ENCODE measurements around the gene PKN3. TPM values are rescaled to one million over a fixed set of nuclear protein-coding genes. Genes with fewer than 3 reads are reported as not detected.

Gene PKN3
- total and polyA plus RNA-seq, 9 of the 15 experiments (the other 6 are each of a cell fraction or from before 2014, with no cell fraction given), result 0.82 to 49.2 (median 19.7) TPM

DNA sequence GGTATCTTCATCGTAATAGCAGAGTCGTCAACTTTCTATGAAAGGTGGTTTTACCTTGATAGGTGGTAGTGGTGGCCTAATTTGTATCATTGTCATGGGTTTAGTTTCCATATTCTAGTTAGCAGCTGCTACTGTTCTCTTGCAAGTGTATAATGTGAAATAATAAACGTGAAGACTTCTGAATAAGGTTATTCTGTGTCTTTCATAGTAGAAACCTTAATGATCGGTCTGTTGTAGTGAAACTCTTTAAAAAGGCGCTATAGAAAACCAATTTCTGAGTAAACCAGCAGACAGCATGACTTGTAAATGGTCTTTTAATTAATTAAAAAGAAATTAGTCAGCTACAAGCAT lies 11.6 kb upstream of the PKN3 start:
- BruUV-seq (replicated peaks), result TSS peak; percentile 33
- POLR2A ChIA-PET, result interaction anchor here (0.6 to 2.6 kb wide), 5 partner anchors 10 to 1857 kb away, joined by 3 to 10 read pairs (median 3); no protein-coding TSS in a partner anchor
- FAIRE-seq, result no peak

More for the DNA sequence above, 11.6 kb upstream of the PKN3 start:
- intact Hi-C loops (cut with micrococcal nuclease) (loop anchor here (1.0 to 10.0 kb wide), 2 partner anchors 349 to 984 kb away; no protein-coding TSS in a partner anchor), in situ Hi-C loops (cut with MboI) (loop anchor here (10.0 kb wide), 3 partner anchors 446 to 1094 kb away; no protein-coding TSS in a partner anchor)
- peaks cover 51% of the 10 kb centered on the region for H3K36me3 ChIP-seq (ENCODE audit: control insufficient read depth, insufficient read depth, low read length)
- DNase-seq (ENCODE audit: extremely low read depth in 1 of 4, low spot score in 3 of 4) (no peak), ATAC-seq (no peak)
- 0 out of 2 replicates have a peak overlapping the region, but pooled peaks have one; percentile 20 for H2AFZ ChIP-seq (ENCODE audit: low read depth, low read length)
- peaks cover 17 to 21% of the 10 kb centered on the region in 2 experiments for H3K4me1 ChIP-seq (replicated peaks in 1 of 2; ENCODE audit: control insufficient read depth in 2 of 2, insufficient read depth in 2 of 2, low read length in 2 of 2)
- TF ChIP-seq CREB1 (IDR thresholded peaks at IDR 0.05), result no peak
- no peak for TF ChIP-seq CREB1 (CRISPR knock-in tag; IDR thresholded peaks at IDR 0.05)
- TF ChIP-seq KLF6 (CRISPR knock-in tag; IDR thresholded peaks at IDR 0.05; ENCODE audit: borderline replicate concordance), result no peak
- TF ChIP-seq ZNF77 (CRISPR knock-in tag; IDR thresholded peaks at IDR 0.05), result no peak
- 0 out of 2 replicates have a peak, but pooled peaks have one; percentile 10 for TF ChIP-seq RAD51 (IDR thresholded peaks at IDR 0.05; ENCODE audit: borderline replicate concordance, low read depth)
- no peak for TF ChIP-seq ZNF717 (CRISPR knock-in tag; IDR thresholded peaks at IDR 0.05)
- TF ChIP-seq KDM5B (IDR thresholded peaks at IDR 0.05; ENCODE audit: insufficient replicate concordance, low read depth, low read length), result peak; percentile 12
- TF ChIP-seq TCF7 (IDR thresholded peaks at IDR 0.05; ENCODE audit: borderline replicate concordance), result no peak
- 0 out of 2 replicates have a peak, but pooled peaks have one; percentile 53 for TF ChIP-seq KAT7 (CRISPR knock-in tag; IDR thresholded peaks at IDR 0.05; ENCODE audit: borderline replicate concordance)
- 0 out of 2 replicates have a peak, but pooled peaks have one; percentile 19 for TF ChIP-seq POLR2AphosphoS2 (IDR thresholded peaks at IDR 0.05; ENCODE audit: low read length)
- TF ChIP-seq BRCA1 (IDR thresholded peaks at IDR 0.05), result no peak
- TF ChIP-seq BRCA1 (CRISPR knock-in tag; IDR thresholded peaks at IDR 0.05), result no peak
- TF ChIP-seq ZNF583 (CRISPR knock-in tag; IDR thresholded peaks at IDR 0.05), result no peak
- TF ChIP-seq MEF2A (IDR thresholded peaks at IDR 0.05; ENCODE audit: control insufficient read depth, low read depth, low read length), result no peak
- TF ChIP-seq PML (IDR thresholded peaks at IDR 0.05; ENCODE audit: low read length), result 0 out of 2 replicates have a peak, but pooled peaks have one; percentile 17
- TF ChIP-seq POLR2A (conservative IDR thresholded peaks at IDR 0.05), result 0 out of 2 replicates have a peak, but pooled peaks have one; percentile 35
- 0 out of 2 replicates have a peak, but pooled peaks have one; percentile 12 for TF ChIP-seq NCOA1 (IDR thresholded peaks at IDR 0.05; ENCODE audit: low read depth)
- no peak for TF ChIP-seq E2F3 (CRISPR knock-in tag; IDR thresholded peaks at IDR 0.05)
- no peak for TF ChIP-seq PRMT5 (CRISPR knock-in tag; IDR thresholded peaks at IDR 0.05)
- no peak for TF ChIP-seq BHLHE40 (IDR thresholded peaks at IDR 0.05; ENCODE audit: low read length)
- no peak for TF ChIP-seq ZNF507 (tag; conservative IDR thresholded peaks at IDR 0.05)
- no peak for TF ChIP-seq PTRF (tag; IDR thresholded peaks at IDR 0.05)
- 0 out of 2 replicates have a peak, but pooled peaks have one; percentile 34 for TF ChIP-seq MIER1 (IDR thresholded peaks at IDR 0.05; ENCODE audit: low read depth)
- TF ChIP-seq ZBTB17 (CRISPR knock-in tag; IDR thresholded peaks at IDR 0.05), result no peak
- 0 out of 4 replicates have a peak, but pooled peaks of 1 of the 2 experiments have one; percentile 7 for TF ChIP-seq ARNT (IDR thresholded peaks at IDR 0.05)
- TF ChIP-seq ZBED1 (IDR thresholded peaks at IDR 0.05), result no peak
- no peak for TF ChIP-seq FOXK1 (CRISPR knock-in tag; IDR thresholded peaks at IDR 0.05; ENCODE audit: borderline replicate concordance)
- no peak for TF ChIP-seq BRD9 (IDR thresholded peaks at IDR 0.05; ENCODE audit: low read depth, partially characterized antibody)
- peak overlapping the region; percentile 71 for H3K4me3 ChIP-seq
- H3K27ac ChIP-seq (ENCODE audit: extremely low read depth, low read depth, low read length), result peak overlapping the region; percentile 88
- no peaks in the 10 kb centered on the region for H3K9me3 ChIP-seq (replicated peaks; ENCODE audit: control insufficient read depth, insufficient read depth, low read depth, low read length)
- no peaks in the 10 kb centered on the region for H3K27me3 ChIP-seq (ENCODE audit: control insufficient read depth in 2 of 2, insufficient read depth in 2 of 2, low read length in 2 of 2)
- H3K9ac ChIP-seq (ENCODE audit: insufficient read depth in 1 of 2, low read depth in 2 of 2, low read length in 2 of 2), result peak overlapping the region; percentile 92 to 94
- under 1% methylated on average over 5 of the region's 5 CpGs for WGBS (ENCODE audit: insufficient coverage, low coverage, missing lambda C conversion rate)
- CTCF ChIA-PET (ENCODE audit: low intra/inter-chr PET ratio), result no interaction called here
- peak overlapping the region; percentile 98 for H3K4me2 ChIP-seq (ENCODE audit: insufficient read depth, low read length)
- peaks cover 14% of the 10 kb centered on the region for H4K20me1 ChIP-seq (replicated peaks; ENCODE audit: control insufficient read depth, insufficient read depth, low read length)
- H3K9me1 ChIP-seq (ENCODE audit: control insufficient read depth, insufficient read depth, low read length), result no peaks in the 10 kb centered on the region
- peaks cover 58% of the 10 kb centered on the region for H3K79me2 ChIP-seq (ENCODE audit: control insufficient read depth, insufficient read depth, low read length)

Data from K562 (cell line).